Bone marrow (tissue), 2 donors: Measurements from ENCODE around the gene WNT10A.
A peak's percentile ranks its signal among the peaks of the same experiment; 100 is the strongest.

ENCODE experiments used
- DNase-seq, 2 donors: peaks; one replicate each; lab custom pipeline; 2025; lab: John Stamatoyannopoulos, UW

The WNT10A gene

DNA sequence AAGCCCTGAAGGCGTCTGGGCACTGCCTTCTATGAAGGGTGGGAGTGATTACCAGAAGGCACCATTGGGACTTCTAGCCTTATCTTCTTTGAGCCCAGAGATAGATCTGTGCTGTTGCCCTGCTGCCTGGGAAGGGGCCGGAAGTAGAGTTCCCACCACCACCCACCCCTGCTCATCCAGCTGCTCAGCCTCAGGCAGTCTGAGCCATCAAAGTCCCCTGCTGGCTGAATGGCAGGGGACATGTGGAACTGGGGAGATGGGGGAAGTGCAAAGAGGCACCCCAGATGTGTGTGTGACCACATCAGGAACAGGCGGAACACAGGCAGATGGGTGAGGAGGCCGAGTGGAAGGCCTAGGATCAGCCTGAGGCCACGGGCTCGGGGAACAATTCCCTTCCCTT lies 3.3 kb upstream of the WNT10A start:
- no peak for DNase-seq

DNA sequence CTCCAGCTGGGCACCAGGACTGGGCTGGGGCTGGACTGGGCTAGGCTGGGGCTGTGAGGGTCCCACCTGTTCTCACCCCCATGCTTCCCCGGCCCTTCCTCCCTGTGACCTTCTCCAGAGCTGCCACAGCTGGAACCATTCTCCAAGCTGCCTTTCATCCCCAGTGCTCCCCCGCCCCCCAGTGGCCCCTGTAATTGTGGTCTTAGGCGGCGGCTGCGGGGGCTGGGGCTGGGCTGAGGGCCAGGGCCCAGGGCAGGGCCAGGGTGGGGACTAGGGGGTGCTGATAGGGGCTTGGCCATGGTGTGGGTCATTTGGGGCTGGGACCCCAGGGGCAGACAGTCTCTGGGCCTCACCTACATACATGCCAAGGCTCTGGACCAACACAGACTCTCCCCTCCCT lies 2.8 kb upstream of the WNT10A start:
- DNase-seq = no peak

DNA sequence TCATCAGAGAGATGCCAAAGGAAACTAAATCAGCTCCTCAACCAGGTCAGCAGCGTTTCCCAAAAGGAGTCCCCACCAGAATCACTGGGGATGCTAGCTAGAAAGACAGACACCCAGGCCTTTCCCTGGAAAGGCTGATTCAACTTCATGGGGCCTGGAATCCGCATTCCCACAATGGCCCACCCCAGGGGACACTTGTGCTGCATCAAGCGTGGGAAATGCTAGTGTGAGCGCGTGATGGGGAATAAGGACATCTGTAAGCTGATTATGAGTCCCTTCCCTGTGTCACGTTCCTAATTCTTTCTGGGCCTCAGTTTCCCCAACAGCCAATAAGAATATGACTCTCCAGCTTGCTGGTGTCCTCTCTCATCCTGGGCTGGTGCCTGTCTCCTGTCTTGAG lies 2.2 kb upstream of the WNT10A start:
- no peak for DNase-seq

DNA sequence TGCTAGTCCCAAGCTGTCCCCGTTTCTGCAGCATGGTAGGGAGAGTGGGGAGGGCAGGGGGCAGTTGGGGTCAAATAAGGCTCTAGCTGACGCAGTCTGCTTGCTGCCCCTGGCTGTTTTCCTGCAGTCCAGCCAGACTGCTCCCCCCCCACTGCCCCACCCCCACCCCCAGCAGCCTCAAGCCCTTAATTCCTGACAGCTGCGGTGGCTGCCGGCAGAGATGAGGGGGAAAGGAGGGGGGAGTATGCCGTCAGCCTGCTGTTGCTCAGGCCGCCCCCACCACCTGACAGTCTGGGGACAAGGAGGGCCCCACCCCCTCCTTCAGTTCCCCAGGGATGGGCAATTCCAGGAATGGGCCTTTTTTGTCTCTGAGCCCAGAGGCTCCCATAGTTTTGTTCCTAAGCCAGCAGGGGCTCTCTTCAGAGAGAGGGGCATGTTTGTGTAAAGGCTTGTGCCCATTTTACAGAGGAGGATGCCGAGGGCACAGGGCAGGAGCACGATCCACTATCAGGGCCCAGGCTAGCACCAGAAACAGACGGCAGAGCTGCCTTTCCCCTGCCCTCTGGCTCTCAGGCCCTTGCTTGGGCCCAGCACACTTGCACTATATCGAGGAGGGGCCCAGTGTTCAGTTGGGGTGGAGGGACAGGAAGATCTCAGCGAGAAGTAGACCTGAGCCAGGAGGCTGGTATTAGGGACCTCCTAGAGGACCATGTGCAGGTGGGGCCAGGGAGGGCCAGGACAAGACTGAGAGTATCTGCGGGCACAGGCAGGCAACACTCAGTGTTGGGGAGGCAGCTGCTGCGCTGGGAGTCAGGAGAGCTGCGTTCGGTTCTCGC lies 1.5 kb upstream of the WNT10A start:
- DNase-seq = no peak

DNA sequence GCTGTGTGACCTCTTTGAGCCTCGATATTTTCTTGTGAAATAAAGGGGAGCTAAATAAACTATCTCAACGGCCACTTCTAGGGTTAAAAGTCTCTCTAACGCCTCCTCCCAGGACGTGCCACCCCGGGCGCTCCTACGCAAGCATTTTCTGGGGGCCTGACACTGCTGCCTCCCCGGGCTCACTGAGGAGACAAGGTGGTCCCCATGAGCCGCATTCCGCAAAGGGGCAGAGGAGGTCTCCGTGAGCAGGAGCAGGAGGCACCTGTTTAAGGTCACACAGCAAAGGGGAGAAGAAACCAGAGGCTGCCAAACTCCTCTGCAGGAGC lies 913 bp upstream of the WNT10A start:
- no peak for DNase-seq

DNA sequence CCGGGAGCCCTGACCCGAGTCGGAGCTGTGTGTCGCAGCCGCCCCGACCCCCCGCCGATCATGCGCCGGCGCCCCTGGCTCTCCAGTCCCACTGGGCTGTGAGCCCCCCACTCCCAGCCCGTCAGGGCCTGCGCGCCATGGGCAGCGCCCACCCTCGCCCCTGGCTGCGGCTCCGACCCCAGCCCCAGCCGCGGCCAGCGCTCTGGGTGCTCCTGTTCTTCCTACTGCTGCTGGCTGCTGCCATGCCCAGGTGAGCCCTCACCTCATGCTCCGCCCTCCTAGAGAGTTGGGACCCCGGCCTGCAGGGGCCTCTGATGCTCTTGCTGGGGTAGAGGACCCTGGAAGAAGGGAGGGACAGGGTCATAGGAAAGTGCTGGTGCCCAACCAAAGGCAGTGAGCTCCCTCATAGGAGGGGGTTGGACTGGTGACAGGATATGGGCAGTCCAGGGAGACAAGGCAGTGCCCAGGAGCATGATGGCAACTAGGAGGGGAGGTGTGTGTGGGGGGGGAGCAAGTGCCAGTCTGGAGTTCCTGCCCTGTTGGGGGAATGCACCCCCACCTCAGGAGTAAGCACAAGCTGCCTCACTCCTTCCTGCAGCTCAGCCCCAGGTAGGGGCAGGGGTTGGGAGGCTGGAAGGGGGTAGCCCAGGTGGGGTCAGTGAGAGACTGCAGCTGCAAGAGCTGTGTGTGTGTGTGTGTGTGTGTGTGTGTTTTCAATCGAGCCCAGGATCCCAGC lies 375 bp downstream of the WNT10A start:
- no peak for DNase-seq

DNA sequence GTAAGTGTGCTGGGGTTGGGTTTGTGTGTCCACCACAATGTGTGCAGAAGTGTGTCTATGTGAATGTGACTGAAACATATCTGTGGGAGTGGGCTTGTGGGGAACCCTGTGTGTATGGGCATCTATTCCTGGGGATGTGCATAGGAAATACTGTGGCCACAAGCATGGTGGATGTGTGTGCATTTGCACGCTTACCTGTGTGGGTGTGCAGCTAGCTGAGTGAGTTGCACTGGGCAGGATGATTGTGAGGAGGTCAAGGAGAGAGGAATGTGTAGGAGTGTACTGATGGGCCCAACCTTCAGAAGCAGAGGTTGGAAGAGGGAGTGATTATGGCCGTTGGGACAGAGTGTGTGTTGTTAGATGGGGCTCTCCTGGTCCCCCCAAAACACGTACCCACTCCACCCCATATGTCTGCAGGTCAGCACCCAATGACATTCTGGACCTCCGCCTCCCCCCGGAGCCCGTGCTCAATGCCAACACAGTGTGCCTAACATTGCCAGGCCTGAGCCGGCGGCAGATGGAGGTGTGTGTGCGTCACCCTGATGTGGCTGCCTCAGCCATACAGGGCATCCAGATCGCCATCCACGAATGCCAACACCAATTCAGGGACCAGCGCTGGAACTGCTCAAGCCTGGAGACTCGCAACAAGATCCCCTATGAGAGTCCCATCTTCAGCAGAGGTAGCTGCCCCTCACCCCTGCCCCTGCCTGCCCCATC lies 1.2 kb downstream of the WNT10A start:
- DNase-seq = no peak

DNA sequence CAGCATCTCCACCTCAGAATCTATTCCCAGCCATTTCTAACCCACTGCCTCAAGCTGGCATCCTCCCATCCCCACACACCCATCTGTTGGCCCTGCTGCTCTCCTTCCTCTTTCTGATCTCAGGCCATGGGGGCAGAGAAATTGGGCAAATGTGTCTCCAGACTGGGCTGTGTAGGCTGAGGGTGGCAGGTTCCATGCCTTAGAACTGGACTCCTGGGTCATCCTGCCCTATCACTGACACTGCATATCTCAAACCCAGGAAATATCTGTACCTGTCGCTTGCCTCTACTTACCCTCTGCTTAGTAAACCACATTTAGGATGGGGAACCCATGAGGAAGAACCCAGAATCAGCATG lies 1.8 kb downstream of the WNT10A start:
- no peak for DNase-seq

DNA sequence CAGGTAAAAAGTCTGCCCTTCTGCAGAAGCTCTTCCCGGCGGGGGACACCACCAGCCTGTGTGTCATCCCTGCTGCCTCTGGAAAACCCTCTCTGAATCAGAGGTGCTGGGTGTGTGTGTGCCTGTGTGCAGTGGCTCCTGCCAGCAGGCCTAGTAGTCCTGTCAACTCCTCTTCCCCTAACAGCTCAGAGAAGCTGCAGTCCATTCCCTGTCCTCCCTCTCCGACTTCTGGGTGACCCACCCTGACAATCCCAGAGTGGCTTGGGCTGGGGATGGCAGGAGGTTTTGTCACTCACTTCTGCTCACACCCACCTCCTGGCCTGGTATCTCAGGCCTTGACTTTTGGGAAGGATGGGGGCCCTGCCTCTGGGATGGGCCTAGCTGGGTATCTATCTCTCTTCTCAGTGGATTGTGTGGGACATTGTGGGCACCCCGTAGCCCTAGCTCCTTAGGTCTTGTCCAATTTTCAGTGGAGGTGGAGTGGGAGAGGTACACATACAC lies 2.3 kb downstream of the WNT10A start:
- no peak for DNase-seq

DNA sequence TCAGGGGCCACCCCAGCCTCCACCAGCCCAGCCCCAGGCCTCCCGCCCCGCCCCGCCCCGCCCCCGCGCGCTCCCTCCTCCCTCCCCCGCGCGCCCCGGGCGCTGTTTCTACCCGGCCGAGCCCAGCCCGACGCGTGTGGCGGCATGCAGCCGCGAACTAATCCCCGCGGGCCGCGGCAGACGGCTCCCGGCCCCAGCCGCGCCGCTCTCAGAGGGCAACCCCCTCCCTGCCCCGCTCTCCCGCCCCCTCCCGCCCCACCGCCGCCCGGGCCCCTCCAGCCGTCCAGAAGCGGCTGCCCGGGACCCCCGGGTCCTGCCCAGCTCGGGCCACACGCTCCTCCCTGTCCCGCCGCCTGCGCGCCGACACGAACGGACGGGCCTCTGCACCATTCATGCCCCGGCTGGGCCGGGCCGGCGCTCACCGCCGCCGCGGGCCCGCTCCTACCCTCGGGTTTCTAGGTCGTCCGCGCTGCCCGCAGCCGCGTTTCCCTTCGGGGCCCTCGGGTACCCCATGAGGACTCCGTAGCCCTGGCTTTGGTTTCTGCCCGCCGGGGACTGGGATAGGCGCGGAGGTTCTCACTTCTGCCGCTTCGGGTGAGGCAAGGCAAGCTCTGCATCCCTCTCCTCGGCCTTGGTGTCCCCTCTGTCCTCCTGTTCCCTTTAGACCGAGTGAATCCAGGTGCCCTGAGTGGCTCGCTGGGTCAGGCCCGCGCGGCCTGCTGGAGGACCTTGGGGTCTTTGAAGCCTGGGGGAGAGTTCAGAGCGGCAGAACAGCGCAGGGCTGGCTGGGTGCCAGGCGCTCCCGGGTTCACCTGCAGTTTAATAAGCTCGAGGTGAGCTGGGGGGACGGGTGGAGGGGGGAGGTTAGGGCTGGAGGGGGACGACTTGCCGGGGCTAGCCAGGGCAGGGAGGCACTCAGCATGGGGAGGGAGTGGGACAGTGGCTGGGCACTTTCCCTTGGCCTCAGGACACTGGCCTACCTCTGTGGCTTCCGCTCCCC lies 3.1 kb downstream of the WNT10A start:
- DNase-seq = no peak

DNA sequence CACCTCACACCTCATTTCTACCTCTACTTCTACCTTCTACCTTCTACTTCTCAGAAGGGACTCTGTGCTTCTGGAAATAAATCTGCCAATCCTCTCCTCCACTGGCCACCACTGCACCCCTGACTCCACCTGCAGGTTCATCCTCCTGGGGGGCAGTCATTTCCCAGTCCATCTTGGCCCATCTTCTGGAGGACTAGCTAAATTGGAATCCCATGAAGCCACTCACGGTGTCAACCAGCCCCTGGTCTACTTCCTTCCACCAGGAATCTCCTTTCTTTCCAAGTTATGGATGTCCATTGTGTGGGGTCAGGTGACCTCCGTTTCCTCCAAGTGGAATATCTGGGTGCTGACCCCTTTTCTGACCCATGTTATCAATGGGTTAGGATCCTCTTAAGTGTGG lies 3.9 kb downstream of the WNT10A start:
- DNase-seq = no peak

DNA sequence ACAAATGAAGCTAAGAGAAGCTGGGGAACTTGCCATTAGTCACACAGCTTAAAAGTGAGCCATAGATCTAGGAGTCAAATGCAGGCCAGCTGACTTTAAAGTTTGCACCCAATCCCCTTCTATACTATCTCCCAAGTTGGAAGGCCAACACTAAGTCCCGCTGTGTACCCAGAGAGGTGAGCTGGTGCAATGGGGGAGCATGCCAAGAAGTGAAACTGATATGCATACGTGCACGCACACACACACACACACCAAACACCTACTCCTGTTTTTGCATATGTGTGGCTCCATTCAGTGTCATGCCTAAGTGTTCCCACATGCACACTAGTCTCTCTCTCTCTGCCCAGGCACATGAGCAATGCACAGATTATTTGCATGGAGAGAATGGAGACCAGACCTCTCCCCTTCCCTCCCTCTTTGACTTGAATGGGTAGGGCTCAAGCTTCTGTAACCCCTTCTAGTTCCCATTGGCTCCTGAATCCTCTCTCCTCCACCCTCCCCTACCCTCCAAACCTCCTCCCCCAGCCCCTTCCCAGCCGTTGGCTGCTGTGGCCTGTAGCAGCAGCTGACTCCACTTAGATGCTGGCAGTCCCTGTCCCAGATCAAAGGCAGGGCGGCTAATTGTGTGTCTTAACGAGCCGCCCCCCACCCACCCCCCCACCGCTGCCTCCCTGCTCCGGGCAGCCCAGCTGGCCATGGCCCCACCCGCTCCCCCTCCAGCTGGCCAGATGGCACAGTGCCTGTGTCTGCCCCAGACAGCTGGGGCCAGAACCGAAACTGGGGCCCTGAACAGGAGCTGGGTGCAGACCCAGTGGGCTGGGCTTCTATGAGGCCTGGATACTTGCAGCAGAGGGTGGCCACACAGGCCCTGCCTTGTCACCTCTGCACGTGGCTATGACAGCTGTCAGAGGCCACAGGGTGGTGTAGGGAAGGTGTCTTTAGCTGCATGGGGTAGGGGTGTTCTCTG lies 5.6 kb downstream of the WNT10A start:
- no peak for DNase-seq

DNA sequence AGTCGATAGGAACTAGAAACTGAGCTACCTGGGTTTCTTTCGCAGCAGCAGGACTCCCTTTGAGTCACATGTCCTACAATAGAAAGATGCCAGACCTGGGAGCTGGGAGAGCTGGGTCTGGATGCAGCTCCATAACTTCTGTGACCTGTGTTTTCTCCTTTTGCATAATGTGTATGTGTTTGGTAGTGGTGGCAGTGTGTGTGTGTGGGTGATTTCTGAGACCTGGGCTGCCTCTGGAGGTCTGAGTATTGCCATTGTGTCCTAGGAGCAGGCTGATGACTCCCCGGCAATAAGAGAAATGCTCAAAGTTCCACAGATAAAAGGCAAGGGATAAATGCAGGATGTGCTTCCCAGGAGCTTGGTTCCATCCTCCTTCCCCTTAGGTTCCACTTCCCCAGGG lies 6.4 kb downstream of the WNT10A start:
- DNase-seq = no peak

DNA sequence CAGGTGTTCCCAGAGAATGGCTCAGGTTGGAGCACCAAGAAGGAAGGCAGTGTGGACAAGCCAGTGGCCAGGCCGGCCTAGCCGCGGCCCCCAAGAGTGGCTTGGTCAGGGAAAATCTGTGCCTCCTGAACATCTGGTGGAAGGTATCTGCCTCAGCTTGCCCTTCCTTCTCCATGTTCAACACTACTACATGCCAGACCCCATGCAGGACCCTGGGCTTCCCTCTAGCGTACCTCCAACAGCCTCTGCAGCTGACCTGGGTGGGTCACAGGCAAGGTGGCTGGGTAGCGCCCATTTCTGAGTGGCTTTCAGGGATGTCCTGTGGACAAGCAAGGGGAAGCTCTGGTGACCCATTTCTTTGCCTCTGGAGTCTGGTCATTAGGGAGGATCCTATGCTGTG lies 7.7 kb downstream of the WNT10A start:
- DNase-seq = no peak

DNA sequence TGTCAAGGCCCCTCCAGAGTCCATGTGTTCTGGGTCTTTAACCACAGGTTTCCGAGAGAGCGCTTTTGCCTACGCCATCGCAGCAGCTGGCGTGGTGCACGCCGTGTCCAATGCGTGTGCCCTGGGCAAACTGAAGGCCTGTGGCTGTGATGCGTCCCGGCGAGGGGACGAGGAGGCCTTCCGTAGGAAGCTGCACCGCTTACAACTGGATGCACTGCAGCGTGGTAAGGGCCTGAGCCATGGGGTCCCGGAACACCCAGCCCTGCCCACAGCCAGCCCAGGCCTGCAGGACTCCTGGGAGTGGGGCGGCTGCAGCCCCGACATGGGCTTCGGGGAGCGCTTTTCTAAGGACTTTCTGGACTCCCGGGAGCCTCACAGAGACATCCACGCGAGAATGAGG lies 9.3 kb downstream of the WNT10A start:
- no peak for DNase-seq

DNA sequence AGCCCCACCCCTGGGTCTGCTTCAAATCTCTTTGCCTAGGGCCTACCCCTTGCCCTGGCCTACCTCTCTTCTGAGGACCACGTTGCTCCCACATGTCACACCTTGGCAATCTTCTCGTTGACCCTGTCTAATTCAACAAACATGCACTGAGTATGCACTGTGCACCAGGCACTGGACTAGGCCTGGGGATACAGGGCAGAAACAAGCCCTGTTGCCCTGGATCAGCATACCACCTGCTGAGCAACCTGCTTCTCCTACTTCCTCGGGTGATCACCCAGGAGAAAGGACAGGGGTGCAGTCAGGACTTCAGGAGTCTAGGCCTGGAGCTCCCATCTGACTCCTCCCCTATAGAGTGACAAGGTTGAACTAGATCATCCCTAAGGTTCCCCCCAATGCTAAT lies 9.7 kb downstream of the WNT10A start:
- DNase-seq = no peak

DNA sequence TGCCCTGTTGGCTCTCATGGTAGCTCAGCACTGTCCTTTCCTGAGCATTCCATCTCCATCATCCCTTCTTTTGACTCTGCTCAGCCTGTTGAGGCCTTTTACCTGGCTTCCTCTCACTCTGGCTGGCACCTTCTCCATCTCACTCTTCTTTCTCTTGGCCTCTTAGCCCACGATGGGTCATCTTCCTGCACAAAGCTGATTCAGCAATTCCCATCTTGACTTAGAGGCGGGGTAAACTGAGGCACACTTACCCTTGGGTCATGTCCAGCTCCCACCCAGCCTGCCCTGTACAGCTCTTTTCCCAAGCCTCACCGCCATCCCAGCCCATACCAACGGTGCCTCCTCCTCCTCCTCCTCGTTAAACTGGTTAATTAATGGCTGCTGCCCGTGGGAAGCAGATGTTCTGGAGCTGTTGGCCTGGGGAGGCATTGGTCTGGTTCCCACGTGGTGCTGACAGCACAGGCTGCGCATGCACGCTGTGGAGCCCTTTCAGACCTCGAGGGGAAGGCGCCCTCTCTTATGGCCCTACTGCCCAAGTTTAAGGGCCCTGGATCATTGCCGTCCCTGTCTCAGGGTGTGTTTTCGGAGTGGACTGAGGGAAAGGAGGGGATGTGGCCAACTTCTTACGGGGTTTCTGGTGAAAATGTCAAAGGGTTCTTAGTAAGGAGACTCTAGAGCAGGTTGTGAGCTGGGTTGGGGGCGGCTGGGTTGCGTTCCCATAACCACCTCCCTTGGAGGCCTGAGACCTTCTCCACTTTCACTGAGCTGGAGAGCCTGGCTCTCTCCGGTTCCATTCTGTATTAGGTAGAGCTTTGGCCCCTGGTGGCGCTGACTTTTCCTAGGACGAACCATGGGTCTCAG lies 10.9 kb downstream of the WNT10A start:
- DNase-seq = no peak

DNA sequence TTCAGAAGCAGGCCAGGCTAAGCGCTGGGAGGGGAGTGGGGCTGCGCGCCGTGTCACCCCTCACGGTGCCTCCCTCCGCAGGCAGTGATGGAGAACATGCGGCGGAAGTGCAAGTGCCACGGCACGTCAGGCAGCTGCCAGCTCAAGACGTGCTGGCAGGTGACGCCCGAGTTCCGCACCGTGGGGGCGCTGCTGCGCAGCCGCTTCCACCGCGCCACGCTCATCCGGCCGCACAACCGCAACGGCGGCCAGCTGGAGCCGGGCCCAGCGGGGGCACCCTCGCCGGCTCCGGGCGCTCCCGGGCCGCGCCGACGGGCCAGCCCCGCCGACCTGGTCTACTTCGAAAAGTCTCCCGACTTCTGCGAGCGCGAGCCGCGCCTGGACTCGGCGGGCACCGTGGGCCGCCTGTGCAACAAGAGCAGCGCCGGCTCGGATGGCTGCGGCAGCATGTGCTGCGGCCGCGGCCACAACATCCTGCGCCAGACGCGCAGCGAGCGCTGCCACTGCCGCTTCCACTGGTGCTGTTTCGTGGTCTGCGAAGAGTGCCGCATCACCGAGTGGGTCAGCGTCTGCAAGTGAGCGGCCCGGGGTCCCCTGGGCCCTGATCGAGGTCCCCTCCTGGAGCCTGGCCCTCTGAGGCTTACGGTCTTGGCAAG lies 12.2 kb downstream of the WNT10A start:
- peak in 1 of 2 donors; percentile 79 for DNase-seq
